Hepatocyte (in vitro differentiated cells): ENCODE data around the gene CTNNA3.

Experiments
- CTCF ChIP-seq: fragments of 200-600 bp; sonication (generic); IDR thresholded peaks from 2 replicates; pipeline ENCODE4 v1.5.1; 2016; ENCODE audit warnings: antibody characterized with exemption, mild to moderate bottlenecking; ENCODE audit not compliant: poor library complexity
- EZH2 ChIP-seq: fragments of 200-600 bp; sonication (generic); IDR thresholded peaks from 2 replicates; pipeline ENCODE4 v1.6.1; 2016; ENCODE audit warnings: antibody characterized with exemption, mild to moderate bottlenecking, borderline replicate concordance

GRCh38 chr10:65900271-65900670, 1795.7 kb downstream of the CTNNA3 start:
- no peak for TF ChIP-seq CTCF
- no peak for TF ChIP-seq EZH2
